ENCODE results near the gene FAM186B. TPM values are rescaled to one million over a fixed set of nuclear protein-coding genes. Genes with fewer than 3 reads are reported as not detected.

FAM186B gene
- total and polyA plus RNA-seq, 2 experiments from 2014 or later = 0.17 to 0.69 TPM

- H3K4me3 ChIP-seq = no peak overlapping the region
- no peaks in the 10 kb centered on the region for H3K9me3 ChIP-seq (ENCODE audit: low read depth)
- H3K27ac ChIP-seq = no peak overlapping the region
- no peak overlapping the region for H3K4me2 ChIP-seq
- 96% methylated on average over 17 of the region's 18 CpGs for WGBS (ENCODE audit: low lambda C conversion rate, missing lambda C conversion rate)
- DNase-seq (ENCODE audit: low spot score) = no peak
- no peaks in the 10 kb centered on the region for H3K27me3 ChIP-seq
- H3K4me1 ChIP-seq (ENCODE audit: insufficient read depth) = no peaks in the 10 kb centered on the region
- no peaks in the 10 kb centered on the region for H4K20me1 ChIP-seq (ENCODE audit: insufficient read depth, poor library complexity, severe bottlenecking)
- TF ChIP-seq EZH2phosphoT487 (IDR thresholded peaks at IDR 0.05; ENCODE audit: low read depth, severe bottlenecking, unreplicated experiment) (no peak), CTCF (IDR thresholded peaks at IDR 0.05; ENCODE audit: poor library complexity) (no peak), EZH2 (IDR thresholded peaks at IDR 0.05; ENCODE audit: borderline replicate concordance) (no peak)
- no peak overlapping the region for H2AFZ ChIP-seq
- no peaks in the 10 kb centered on the region for H3K79me2 ChIP-seq
- no peaks in the 10 kb centered on the region for H3K9me2 ChIP-seq (replicated peaks; ENCODE audit: insufficient read depth)
- H3K36me3 ChIP-seq (replicated peaks; ENCODE audit: insufficient read depth, low read depth) = no peaks in the 10 kb centered on the region
Observed at GRCh38 chr12:49557187-49557916, 48.1 kb downstream of the FAM186B start.

- no peaks in the 10 kb centered on the region for H3K27me3 ChIP-seq
Observed at GRCh38 chr12:49556391-49557186, 48.9 kb downstream of the FAM186B start.

GRCh38 chr12:49555631-49556390 is 49.6 kb downstream of the FAM186B start:
- Histone ChIP-seq H3K79me2 (no peaks in the 10 kb centered on the region), H3K27me3 (no peaks in the 10 kb centered on the region), H4K20me1 (ENCODE audit: insufficient read depth, poor library complexity, severe bottlenecking) (no peaks in the 10 kb centered on the region), H2AFZ (no peak overlapping the region), H3K4me3 (no peak overlapping the region), H3K27ac (no peak overlapping the region), H3K9me2 (replicated peaks; ENCODE audit: insufficient read depth) (no peaks in the 10 kb centered on the region), H3K4me2 (no peak overlapping the region), H3K9me3 (ENCODE audit: low read depth) (no peaks in the 10 kb centered on the region), H3K36me3 (replicated peaks; ENCODE audit: insufficient read depth, low read depth) (no peaks in the 10 kb centered on the region), H3K4me1 (ENCODE audit: insufficient read depth) (no peaks in the 10 kb centered on the region)
- WGBS (ENCODE audit: low lambda C conversion rate, missing lambda C conversion rate) = 95% methylated on average over 17 of the region's 18 CpGs
- DNase-seq (ENCODE audit: low spot score) = no peak
- no peak for TF ChIP-seq CTCF (IDR thresholded peaks at IDR 0.05; ENCODE audit: poor library complexity)
- TF ChIP-seq EZH2phosphoT487 (IDR thresholded peaks at IDR 0.05; ENCODE audit: low read depth, severe bottlenecking, unreplicated experiment) = no peak
- no peak for TF ChIP-seq EZH2 (IDR thresholded peaks at IDR 0.05; ENCODE audit: borderline replicate concordance)

More at GRCh38 chr12:49556391-49557186, 48.9 kb downstream of the FAM186B start:
- H3K9me2 ChIP-seq (replicated peaks; ENCODE audit: insufficient read depth) = no peaks in the 10 kb centered on the region
- no peak for DNase-seq (ENCODE audit: low spot score)
- no peaks in the 10 kb centered on the region for H3K4me1 ChIP-seq (ENCODE audit: insufficient read depth)
- H2AFZ ChIP-seq = no peak overlapping the region
- no peaks in the 10 kb centered on the region for H3K36me3 ChIP-seq (replicated peaks; ENCODE audit: insufficient read depth, low read depth)
- TF ChIP-seq CTCF (IDR thresholded peaks at IDR 0.05; ENCODE audit: poor library complexity) (no peak), EZH2phosphoT487 (IDR thresholded peaks at IDR 0.05; ENCODE audit: low read depth, severe bottlenecking, unreplicated experiment) (no peak), EZH2 (IDR thresholded peaks at IDR 0.05; ENCODE audit: borderline replicate concordance) (no peak)
- no peak overlapping the region for H3K27ac ChIP-seq
- H3K9me3 ChIP-seq (ENCODE audit: low read depth) = no peaks in the 10 kb centered on the region
- 93% methylated on average over 12 of the region's 12 CpGs for WGBS (ENCODE audit: low lambda C conversion rate, missing lambda C conversion rate)
- no peak overlapping the region for H3K4me2 ChIP-seq
- H3K79me2 ChIP-seq = no peaks in the 10 kb centered on the region
- H4K20me1 ChIP-seq (ENCODE audit: insufficient read depth, poor library complexity, severe bottlenecking) = no peaks in the 10 kb centered on the region
- no peak overlapping the region for H3K4me3 ChIP-seq

Data from hepatocyte (in vitro differentiated cells).